K562 (cell line): ENCODE data around the gene ZNF236. TPM values are rescaled to one million over a fixed set of nuclear protein-coding genes. Genes with fewer than 3 reads are reported as not detected.

Source experiments
- ATAC-seq: fragments of 200-7000 bp; cut with Tn5 transposase; 3 replicates; pipeline ENCODE4 v1.9.1; 2020; ENCODE audit warnings: moderate library complexity
- BruUV-seq: library from RNA; stranded (reverse); fragments of 400-500 nt; replicated peaks from 2 replicates; lab custom pipeline; 2021; lab: Mats Ljungman, UMichigan
- CTCF ChIA-PET: fragments of 300-600 bp; formaldehyde crosslinking; extraction: SDS; loops from one replicate; lab custom pipeline; 2021; ENCODE audit warnings: low intra/inter-chr PET ratio; lab: Yijun Ruan, JAX
- POLR2A ChIA-PET: fragments of 300-600, 350-650 bp; sonication (Branson Sonifier 250); formaldehyde crosslinking; extraction: SDS; loops from one replicate; lab custom pipeline; 2021; ENCODE audit warnings: antibody characterized with exemption, inconsistent platforms; lab: Yijun Ruan, JAX
- DNase-seq, 4 experiments: peaks; one replicate each; pipeline versions ENCODE4 v3.0.0 to v3.0.0-alpha.2; 2011 to 2018; ENCODE audit warnings: low spot score in 3 of 4, mixed read lengths in 3 of 4; ENCODE audit errors: extremely low read depth in 1 of 4
- FAIRE-seq: peaks from 2 replicates; lab custom pipeline; 2011; peaks lifted over from hg19 to GRCh38; lab: Jason Lieb, UNC
- H2AFZ ChIP-seq: 2 replicates; pipeline ENCODE4 v1.6.0; 2011; ENCODE audit warnings: low read depth, low read length, control low read depth, inconsistent platforms
- H3K27ac ChIP-seq: fragments of 200-600 bp; 3 replicates; pipeline ENCODE4 v1.8.0; 2011; ENCODE audit warnings: low read depth, mild to moderate bottlenecking, control low read depth, inconsistent platforms, low read length, moderate library complexity, mixed read lengths; ENCODE audit errors: extremely low read depth
- H3K27me3 ChIP-seq, 2 experiments: fragments of 300-600 bp in 1 of 2; 2 replicates in 1 of 2; 3 replicates in 1 of 2; pipeline versions ENCODE4 v1.6.0 to v1.8.0; 2011; ENCODE audit warnings: inconsistent platforms in 2 of 2, low read length in 2 of 2, mild to moderate bottlenecking in 1 of 2, mixed read lengths in 1 of 2, moderate library complexity in 1 of 2; ENCODE audit not compliant: control insufficient read depth in 2 of 2, insufficient read depth in 2 of 2
- H3K36me3 ChIP-seq: fragments of 300-600 bp; 3 replicates; pipeline ENCODE4 v1.8.0; 2011; ENCODE audit warnings: mild to moderate bottlenecking, low read length, inconsistent platforms; ENCODE audit not compliant: control insufficient read depth, insufficient read depth
- H3K4me1 ChIP-seq, 2 experiments: fragments of 200-600 bp in 1 of 2; replicated peaks in 1 of 2; 2 replicates in 1 of 2; 3 replicates in 1 of 2; pipeline versions ENCODE4 v1.5.1 to v1.8.0; 2011; ENCODE audit warnings: inconsistent platforms in 2 of 2, low read length in 2 of 2, mild to moderate bottlenecking in 1 of 2, mixed read lengths in 1 of 2, moderate library complexity in 1 of 2; ENCODE audit not compliant: control insufficient read depth in 2 of 2, insufficient read depth in 2 of 2
- H3K4me2 ChIP-seq: 2 replicates; pipeline ENCODE4 v1.6.1; 2011; ENCODE audit warnings: low read length, control low read depth, inconsistent platforms, mixed read lengths; ENCODE audit not compliant: insufficient read depth
- H3K4me3 ChIP-seq: fragments of 200-600 bp; sonication (generic), shearing (Covaris generic); 2 replicates; pipeline ENCODE4 v1.5.1; 2016; ENCODE audit warnings: control low read depth, inconsistent platforms
- H3K79me2 ChIP-seq: fragments of 200-600 bp; 3 replicates; pipeline ENCODE4 v1.8.0; 2011; ENCODE audit warnings: low read length, inconsistent platforms; ENCODE audit not compliant: control insufficient read depth, insufficient read depth
- H3K9ac ChIP-seq, 2 experiments: 2 replicates each; pipeline versions ENCODE4 v1.6.0 to v1.6.1; 2011; ENCODE audit warnings: low read depth in 2 of 2, low read length in 2 of 2, control low read depth in 1 of 2, inconsistent platforms in 1 of 2, mild to moderate bottlenecking in 1 of 2, mixed read lengths in 1 of 2; ENCODE audit not compliant: insufficient read depth in 1 of 2
- H3K9me1 ChIP-seq: one replicate; pipeline ENCODE4 v1.6.0; 2011; ENCODE audit warnings: inconsistent platforms, mild to moderate bottlenecking, low read length, moderate library complexity; ENCODE audit not compliant: control insufficient read depth, insufficient read depth
- H3K9me3 ChIP-seq: replicated peaks from 2 replicates; pipeline ENCODE4 v1.5.1; 2011; ENCODE audit warnings: low read depth, low read length, inconsistent platforms; ENCODE audit not compliant: control insufficient read depth, insufficient read depth
- H4K20me1 ChIP-seq: replicated peaks from 2 replicates; pipeline ENCODE4 v1.6.1; 2011; ENCODE audit warnings: low read length, inconsistent platforms, mixed read lengths; ENCODE audit not compliant: control insufficient read depth, insufficient read depth
- GTF2B ChIP-seq: IDR thresholded peaks from 2 replicates; pipeline ENCODE4 v1.6.1; 2011; ENCODE audit not compliant: insufficient read length; ENCODE audit errors: extremely low read depth
- NFRKB ChIP-seq: fragments of 450-650 bp; IDR thresholded peaks from 2 replicates; pipeline ENCODE4 v1.6.1; 2016; ENCODE audit warnings: low read depth
- PHTF2 ChIP-seq: fragments of 250-450 bp; sonication (Bioruptor Pico); IDR thresholded peaks from 2 replicates; pipeline ENCODE4 v1.5.0; 2021; ENCODE audit warnings: mild to moderate bottlenecking
- SNAPC5 ChIP-seq: fragments of 250-450 bp; sonication (Bioruptor Pico); IDR thresholded peaks from 2 replicates; pipeline ENCODE4 v1.8.0; 2021; ENCODE audit warnings: moderate library complexity, mild to moderate bottlenecking, inconsistent platforms
- ZNF75A ChIP-seq: fragments of 450-650 bp; formaldehyde crosslinking; IDR thresholded peaks from 2 replicates; pipeline ENCODE4 v1.4.0; 2020; ENCODE audit warnings: mild to moderate bottlenecking
- WGBS: fragments of 100-300 bp; shearing (Covaris generic); methylation state at CpG from one replicate; pipeline ENCODE4 v1.1.6; 2016; ENCODE audit warnings: low coverage, mixed read lengths; ENCODE audit not compliant: insufficient coverage; ENCODE audit errors: missing lambda C conversion rate; 5-methylcytosine and 5-hydroxymethylcytosine counted together
- in situ Hi-C: fragments of 300-500 bp; cut with MboI; formaldehyde crosslinking; loops from 4 replicates; pipeline ENCODE4 v1.15.0; 2018; ENCODE audit warnings: inconsistent platforms, mixed read lengths
- intact Hi-C: fragments of 100-400 bp; cut with micrococcal nuclease; formaldehyde crosslinking; loops from 2 replicates; pipeline ENCODE4 v1.14.2; 2022
- polyA plus RNA-seq, 8 experiments: library from polyadenylated mRNA; depleted of rRNA in 4 of 8; stranded (reverse) in 5 of 8; unstranded in 3 of 8; fragments of >200 nt; fragmentation: Nextera tagmentation in 2 of 8; fragmentation: Illumina TruSeq in 1 of 8; extraction: Ambion mirVana in 2 of 8; extraction: Trizol in 1 of 8; gene quantifications; 2 replicates each; pipeline versions ENCODE4 v1.2.1 to v1.2.3, GENCODE V29; 2011 to 2014; ENCODE audit warnings: inconsistent platforms in 1 of 8, missing spikeins in 1 of 8
- total RNA-seq, 7 experiments: library from RNA; depleted of rRNA in 6 of 7; stranded (reverse); fragments of >200 nt in 6 of 7; fragmentation: Illumina TruSeq in 2 of 7; extraction: Trizol in 2 of 7; gene quantifications; 2 replicates each; pipeline versions ENCODE4 v1.2.1 to v1.2.3, GENCODE V29; 2011 to 2021; ENCODE audit warnings: low replicate concordance in 1 of 7

The ZNF236 gene
- total and polyA plus RNA-seq, 9 of the 15 experiments (the other 6 are each of a cell fraction or from before 2014, with no cell fraction given): 0.35 to 8.7 (median 3.4) TPM

- ChIA-PET CTCF (no interaction called here), POLR2A (no interaction called here)
- no peak for FAIRE-seq
- H3K27me3 ChIP-seq: no peaks in the 10 kb centered on the region
- intact Hi-C loops (no loop called here), in situ Hi-C loops (no loop called here)
- TF ChIP-seq NFRKB (no peak), ZNF75A (CRISPR knock-in tag) (no peak), PHTF2 (CRISPR knock-in tag) (no peak), GTF2B (no peak), SNAPC5 (CRISPR knock-in tag) (no peak)
- H3K36me3 ChIP-seq: 0 out of 3 replicates have a peak, but pooled peaks cover 7% of the 10 kb centered on the region
- no peaks in the 10 kb centered on the region for H4K20me1 ChIP-seq
- no peaks in the 10 kb centered on the region for H3K9me3 ChIP-seq
- no peaks in the 10 kb centered on the region for H3K9me1 ChIP-seq
- H3K9ac ChIP-seq: no peak overlapping the region
- no peak overlapping the region for H2AFZ ChIP-seq
- BruUV-seq: no TSS peak
- 60% methylated on average over 1 of the region's 1 CpG for WGBS
- no peak overlapping the region for H3K27ac ChIP-seq
- H3K79me2 ChIP-seq: no peaks in the 10 kb centered on the region; the same call in 2 of the 3 replicates
- H3K4me2 ChIP-seq: no peak overlapping the region
- no peak for ATAC-seq
- H3K4me1 ChIP-seq: no peaks in the 10 kb centered on the region; a peak in 1 of 5 replicates
- no peak for DNase-seq
- H3K4me3 ChIP-seq: no peak overlapping the region
These were observed 27.8 kb downstream of the ZNF236 start for GRCh38 chr18:76850112-76850511.

- Histone ChIP-seq H3K4me3 (no peak overlapping the region), H3K9me3 (no peaks in the 10 kb centered on the region), H3K79me2 (no peaks in the 10 kb centered on the region), H3K27ac (no peak overlapping the region), H2AFZ (no peak overlapping the region), H3K4me1 (no peaks in the 10 kb centered on the region), H3K4me2 (no peak overlapping the region), H4K20me1 (no peaks in the 10 kb centered on the region; the same call in 1 of the 2 replicates), H3K27me3 (no peaks in the 10 kb centered on the region), H3K9me1 (no peaks in the 10 kb centered on the region), H3K9ac (no peak overlapping the region), H3K36me3 (peaks cover 7% of the 10 kb centered on the region; the same call in 1 of the 3 replicates)
- DNase-seq (peak in 2 of 4 experiments; percentile 9 to 16), FAIRE-seq (no peak), ATAC-seq (no peak)
- CTCF ChIA-PET: no interaction called here
- BruUV-seq: no TSS peak
- intact Hi-C loops (no loop called here), in situ Hi-C loops (no loop called here)
- POLR2A ChIA-PET: no interaction called here
- WGBS: 26% methylated on average over 4 of the region's 4 CpGs
These were observed 33.2 kb downstream of the ZNF236 start for GRCh38 chr18:76855594-76855993.
